Uterus (tissue), 2 donors: ENCODE data around the gene DHRS7B.

Experiments
- POLR2A ChIP-seq, 2 donors: fragments of 450-650 bp; IDR thresholded peaks; one replicate each; pipeline ENCODE4 v1.6.1; 2016; ENCODE audit warnings: antibody characterized with exemption in 2 of 2, mild to moderate bottlenecking in 1 of 2, moderate library complexity in 1 of 2
- TF ChIP-seq, protein P1 (sequence below), 4 experiments: fragments of 200-600 bp in 2 of 4; fragments of 450-650 bp in 2 of 4; sonication (generic) in 2 of 4; IDR thresholded peaks; one replicate each; pipeline ENCODE4 v1.5.1; 2016 to 2019; ENCODE audit warnings: antibody characterized with exemption in 4 of 4, mild to moderate bottlenecking in 2 of 4, moderate library complexity in 1 of 4

DNA sequence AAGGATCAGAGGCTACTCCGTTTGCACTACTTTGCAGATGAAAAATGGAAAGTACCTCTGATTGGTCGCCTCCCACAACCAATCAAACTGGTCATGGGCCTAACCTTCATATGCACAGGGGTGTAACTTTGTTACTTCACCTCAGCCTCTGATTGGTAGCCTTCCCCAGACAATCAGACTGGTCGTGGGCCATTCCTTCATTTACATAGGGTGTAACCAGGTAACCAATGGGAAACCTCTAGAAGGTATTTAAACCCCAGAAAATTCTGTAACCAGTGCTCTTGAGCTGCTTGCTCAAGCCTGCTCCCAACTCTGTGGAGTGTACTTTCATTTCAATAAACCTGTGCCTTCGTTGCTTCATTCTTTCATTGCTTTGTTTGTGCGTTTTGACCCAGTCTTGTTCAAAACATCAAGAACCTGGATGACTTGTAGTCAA lies 44.7 kb upstream of the DHRS7B start:
- TF ChIP-seq, protein P1, sequence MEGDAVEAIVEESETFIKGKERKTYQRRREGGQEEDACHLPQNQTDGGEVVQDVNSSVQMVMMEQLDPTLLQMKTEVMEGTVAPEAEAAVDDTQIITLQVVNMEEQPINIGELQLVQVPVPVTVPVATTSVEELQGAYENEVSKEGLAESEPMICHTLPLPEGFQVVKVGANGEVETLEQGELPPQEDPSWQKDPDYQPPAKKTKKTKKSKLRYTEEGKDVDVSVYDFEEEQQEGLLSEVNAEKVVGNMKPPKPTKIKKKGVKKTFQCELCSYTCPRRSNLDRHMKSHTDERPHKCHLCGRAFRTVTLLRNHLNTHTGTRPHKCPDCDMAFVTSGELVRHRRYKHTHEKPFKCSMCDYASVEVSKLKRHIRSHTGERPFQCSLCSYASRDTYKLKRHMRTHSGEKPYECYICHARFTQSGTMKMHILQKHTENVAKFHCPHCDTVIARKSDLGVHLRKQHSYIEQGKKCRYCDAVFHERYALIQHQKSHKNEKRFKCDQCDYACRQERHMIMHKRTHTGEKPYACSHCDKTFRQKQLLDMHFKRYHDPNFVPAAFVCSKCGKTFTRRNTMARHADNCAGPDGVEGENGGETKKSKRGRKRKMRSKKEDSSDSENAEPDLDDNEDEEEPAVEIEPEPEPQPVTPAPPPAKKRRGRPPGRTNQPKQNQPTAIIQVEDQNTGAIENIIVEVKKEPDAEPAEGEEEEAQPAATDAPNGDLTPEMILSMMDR (IDR thresholded peaks at IDR 0.05): no peak
- TF ChIP-seq POLR2A (IDR thresholded peaks at IDR 0.05): no peak
